GM18951 (cell line): Measurements from ENCODE around the gene CELF4.

Experiments
- POLR2A ChIP-seq: IDR thresholded peaks from 4 replicates; pipeline ENCODE4 v1.6.1; 2011; ENCODE audit warnings: mild to moderate bottlenecking; ENCODE audit not compliant: insufficient read length, insufficient read depth; ENCODE audit errors: extremely low read depth
- in situ Hi-C: fragments of 300-500 bp; cut with MboI; formaldehyde crosslinking; loops from one replicate; pipeline ENCODE4 v1.12.0; 2022; ENCODE audit warnings: low sequenced_read_pairs, mixed read lengths, inconsistent platforms; ENCODE audit not compliant: unreplicated experiment

The CELF4 gene

GRCh38 chr18:37457753-37458152, 107.8 kb downstream of the CELF4 start:
- in situ Hi-C loops, result no loop called here
- TF ChIP-seq POLR2A, result no peak

GRCh38 chr18:37457341-37457740, 108.3 kb downstream of the CELF4 start:
- TF ChIP-seq POLR2A, result no peak
- in situ Hi-C loops, result no loop called here

GRCh38 chr18:37456873-37457272, 108.7 kb downstream of the CELF4 start:
- in situ Hi-C loops, result no loop called here
- no peak for TF ChIP-seq POLR2A

- TF ChIP-seq POLR2A, result no peak
- in situ Hi-C loops, result no loop called here
Measured at GRCh38 chr18:37456395-37456794, 109.2 kb downstream of the CELF4 start.

- no peak for TF ChIP-seq POLR2A
- in situ Hi-C loops, result no loop called here
Measured at GRCh38 chr18:37453752-37454151, 111.8 kb downstream of the CELF4 start.

- in situ Hi-C loops, result no loop called here
- no peak for TF ChIP-seq POLR2A
Measured at GRCh38 chr18:37452682-37453385, 112.8 kb downstream of the CELF4 start.

- no peak for TF ChIP-seq POLR2A
- in situ Hi-C loops, result no loop called here
Measured at GRCh38 chr18:37452015-37452414, 113.6 kb downstream of the CELF4 start.

GRCh38 chr18:37451239-37451825, 114.3 kb downstream of the CELF4 start:
- in situ Hi-C loops, result no loop called here
- no peak for TF ChIP-seq POLR2A

- TF ChIP-seq POLR2A, result no peak
- in situ Hi-C loops, result no loop called here
Measured at GRCh38 chr18:37450434-37451132, 115.0 kb downstream of the CELF4 start.

- no peak for TF ChIP-seq POLR2A
- in situ Hi-C loops, result no loop called here
Measured at GRCh38 chr18:37449618-37450017, 116.0 kb downstream of the CELF4 start.

- no peak for TF ChIP-seq POLR2A
- in situ Hi-C loops, result no loop called here
Measured at GRCh38 chr18:37448946-37449345, 116.7 kb downstream of the CELF4 start.

- no peak for TF ChIP-seq POLR2A
- in situ Hi-C loops, result no loop called here
Measured at GRCh38 chr18:37447962-37448888, 117.4 kb downstream of the CELF4 start.

GRCh38 chr18:37445836-37446235, 119.8 kb downstream of the CELF4 start:
- TF ChIP-seq POLR2A, result no peak
- in situ Hi-C loops, result no loop called here
